K562 (cell line): ENCODE measurements around the gene TCFL5. TPM values are rescaled to one million over a fixed set of nuclear protein-coding genes. Genes with fewer than 3 reads are reported as not detected.

Source experiments
- CHD7 ChIP-seq: fragments of 200-600 bp; sonication (generic); IDR thresholded peaks from one replicate; pipeline ENCODE4 v1.6.1; 2012; ENCODE audit warnings: mild to moderate bottlenecking, low read depth, low read length, inconsistent platforms
- CREB1 ChIP-seq, 2 experiments: sonication (generic) in 1 of 2; formaldehyde crosslinking in 1 of 2; IDR thresholded peaks; 2 replicates each; pipeline versions ENCODE4 v1.6.1 to v1.8.0; 2012 to 2022; ENCODE audit warnings: inconsistent platforms in 1 of 2, mild to moderate bottlenecking in 1 of 2, missing genetic modification reagents in 1 of 2, moderate library complexity in 1 of 2
- ETV1 ChIP-seq: fragments of 450-650 bp; conservative IDR thresholded peaks from 2 replicates; pipeline ENCODE4 v1.6.1; 2016; ENCODE audit warnings: missing genetic modification characterization, control low read depth, low read depth, missing compliant biosample characterization
- FOXA3 ChIP-seq, 2 experiments: fragments of 450-650 bp in 1 of 2; sonication (generic) in 1 of 2; formaldehyde crosslinking; IDR thresholded peaks in 1 of 2; conservative IDR thresholded peaks in 1 of 2; 2 replicates each; pipeline versions ENCODE4 v1.4.0 to v1.8.0; 2020 to 2022; ENCODE audit warnings: mild to moderate bottlenecking in 2 of 2, missing genetic modification reagents in 1 of 2
- FOXJ3 ChIP-seq: sonication (generic); formaldehyde crosslinking; IDR thresholded peaks from 2 replicates; pipeline ENCODE4 v1.4.0; 2020; ENCODE audit warnings: mild to moderate bottlenecking, missing genetic modification reagents
- ZNF384 ChIP-seq: IDR thresholded peaks from 2 replicates; pipeline ENCODE4 v1.6.1; 2012; ENCODE audit warnings: low read depth, low read length, improper control_type of control experiment
- ZNF408 ChIP-seq: fragments of 250-450 bp; sonication (Bioruptor Pico); IDR thresholded peaks from 2 replicates; pipeline ENCODE4 v1.4.0; 2020; ENCODE audit warnings: low read depth, mild to moderate bottlenecking, moderate library complexity
- polyA plus RNA-seq, 8 experiments: library from polyadenylated mRNA; depleted of rRNA in 4 of 8; stranded (reverse) in 5 of 8; unstranded in 3 of 8; fragments of >200 nt; fragmentation: Nextera tagmentation in 2 of 8; fragmentation: Illumina TruSeq in 1 of 8; extraction: Ambion mirVana in 2 of 8; extraction: Trizol in 1 of 8; gene quantifications; 2 replicates each; pipeline versions ENCODE4 v1.2.1 to v1.2.3, GENCODE V29; 2011 to 2014; ENCODE audit warnings: inconsistent platforms in 1 of 8, missing spikeins in 1 of 8
- total RNA-seq, 7 experiments: library from RNA; depleted of rRNA in 6 of 7; stranded (reverse); fragments of >200 nt in 6 of 7; fragmentation: Illumina TruSeq in 2 of 7; extraction: Trizol in 2 of 7; gene quantifications; 2 replicates each; pipeline versions ENCODE4 v1.2.1 to v1.2.3, GENCODE V29; 2011 to 2021; ENCODE audit warnings: low replicate concordance in 1 of 7
- TF ChIP-seq, protein P1 (sequence below): fragments of 450-650 bp; formaldehyde crosslinking; IDR thresholded peaks from 2 replicates; pipeline ENCODE4 v1.4.0; 2020; ENCODE audit warnings: mild to moderate bottlenecking, moderate library complexity
- TF ChIP-seq, protein P2 (sequence below): IDR thresholded peaks from 2 replicates; pipeline ENCODE4 v1.6.1; 2012; ENCODE audit warnings: low read depth, low read length, improper control_type of control experiment, borderline replicate concordance

Gene TCFL5
- total and polyA plus RNA-seq, 9 of the 15 experiments (the other 6 are each of a cell fraction or from before 2014, with no cell fraction given), result 1.00 to 12.6 (median 9.1) TPM

- TF ChIP-seq ZNF408 (no peak), CHD7 (no peak), CREB1 (IDR thresholded peaks at IDR 0.05) (peak; percentile 62), CREB1 (CRISPR knock-in tag; IDR thresholded peaks at IDR 0.05) (peak; percentile 74), FOXJ3 (CRISPR knock-in tag) (no peak), ETV1 (tag) (no peak), ZNF384 (no peak), FOXA3 (CRISPR knock-in tag; conservative IDR thresholded peaks at IDR 0.05 in 1 of 2, IDR thresholded peaks at IDR 0.05 in 1 of 2) (no peak)
- TF ChIP-seq, protein P1, sequence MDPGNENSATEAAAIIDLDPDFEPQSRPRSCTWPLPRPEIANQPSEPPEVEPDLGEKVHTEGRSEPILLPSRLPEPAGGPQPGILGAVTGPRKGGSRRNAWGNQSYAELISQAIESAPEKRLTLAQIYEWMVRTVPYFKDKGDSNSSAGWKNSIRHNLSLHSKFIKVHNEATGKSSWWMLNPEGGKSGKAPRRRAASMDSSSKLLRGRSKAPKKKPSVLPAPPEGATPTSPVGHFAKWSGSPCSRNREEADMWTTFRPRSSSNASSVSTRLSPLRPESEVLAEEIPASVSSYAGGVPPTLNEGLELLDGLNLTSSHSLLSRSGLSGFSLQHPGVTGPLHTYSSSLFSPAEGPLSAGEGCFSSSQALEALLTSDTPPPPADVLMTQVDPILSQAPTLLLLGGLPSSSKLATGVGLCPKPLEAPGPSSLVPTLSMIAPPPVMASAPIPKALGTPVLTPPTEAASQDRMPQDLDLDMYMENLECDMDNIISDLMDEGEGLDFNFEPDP (CRISPR knock-in tag), result no peak
- TF ChIP-seq, protein P2, sequence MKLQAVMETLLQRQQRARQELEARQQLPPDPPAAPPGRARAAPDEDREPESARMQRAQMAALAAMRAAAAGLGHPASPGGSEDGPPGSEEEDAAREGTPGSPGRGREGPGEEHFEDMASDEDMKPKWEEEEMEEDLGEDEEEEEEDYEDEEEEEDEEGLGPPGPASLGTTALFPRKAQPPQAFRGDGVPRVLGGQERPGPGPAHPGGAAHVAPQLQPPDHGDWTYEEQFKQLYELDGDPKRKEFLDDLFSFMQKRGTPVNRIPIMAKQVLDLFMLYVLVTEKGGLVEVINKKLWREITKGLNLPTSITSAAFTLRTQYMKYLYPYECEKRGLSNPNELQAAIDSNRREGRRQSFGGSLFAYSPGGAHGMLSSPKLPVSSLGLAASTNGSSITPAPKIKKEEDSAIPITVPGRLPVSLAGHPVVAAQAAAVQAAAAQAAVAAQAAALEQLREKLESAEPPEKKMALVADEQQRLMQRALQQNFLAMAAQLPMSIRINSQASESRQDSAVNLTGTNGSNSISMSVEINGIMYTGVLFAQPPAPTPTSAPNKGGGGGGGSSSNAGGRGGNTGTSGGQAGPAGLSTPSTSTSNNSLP, result no peak
Observed at GRCh38 chr20:62861726-62862336, at the start of gene TCFL5 (continued).
